ENCODE results near the gene FIGNL1. TPM values are rescaled to one million over a fixed set of nuclear protein-coding genes. Genes with fewer than 3 reads are reported as not detected.

The FIGNL1 gene
- total and polyA plus RNA-seq, 2 donors (not counting 3 experiments of a cell fraction or from before 2014, with no cell fraction given): 20.8 to 49.3 TPM

DNA sequence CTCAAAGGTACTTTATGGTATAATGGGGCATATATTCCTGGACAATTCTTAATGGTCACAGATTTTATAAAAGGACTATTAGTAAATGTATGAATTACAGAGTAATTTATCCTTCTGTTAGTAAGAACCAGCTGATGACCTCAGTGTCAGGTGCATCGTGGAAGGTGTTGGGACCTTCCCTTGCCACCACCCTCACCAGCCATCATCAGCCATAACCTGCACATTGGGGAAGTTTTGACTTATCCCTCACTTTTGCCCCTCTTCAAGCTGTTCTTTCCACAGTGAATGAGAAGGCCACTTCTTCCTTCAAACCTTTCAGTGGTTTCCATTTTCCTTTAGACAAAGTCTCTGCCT lies 52.2 kb downstream of the FIGNL1 start:
- no peaks in the 10 kb centered on the region for H3K4me1 ChIP-seq (ENCODE audit: control insufficient read depth, extremely low read depth, insufficient read depth, low read length)
- H3K4me3 ChIP-seq (replicated peaks in 1 of 3; ENCODE audit: insufficient read depth in 1 of 3, low read depth in 1 of 3, low read length in 3 of 3): no peak overlapping the region
- no peaks in the 10 kb centered on the region for H3K79me2 ChIP-seq (ENCODE audit: control insufficient read depth, insufficient read depth, low read length)
- H3K9me1 ChIP-seq (replicated peaks; ENCODE audit: control insufficient read depth, extremely low read depth, insufficient read depth, low read length): no peaks in the 10 kb centered on the region
- H3K27ac ChIP-seq (ENCODE audit: insufficient read depth, low read depth, low read length): no peak overlapping the region
- CTCF ChIA-PET: no interaction called here
- FAIRE-seq (no peak), DNase-seq (ENCODE audit: low read depth, low spot score) (no peak)
- BruUV-seq (replicated peaks): no TSS peak
- TF ChIP-seq POLR2A (IDR thresholded peaks at IDR 0.05; ENCODE audit: low read depth, low read length): no peak
- H3K4me2 ChIP-seq (ENCODE audit: insufficient read depth, low read length): no peak overlapping the region
- POLR2A ChIA-PET: no interaction called here
- H3K9me3 ChIP-seq (replicated peaks; ENCODE audit: control insufficient read depth, insufficient read depth, low read length): no peaks in the 10 kb centered on the region
- no peak overlapping the region for H2AFZ ChIP-seq (ENCODE audit: low read depth, low read length)
- dilution Hi-C loops (cut with MboI; ENCODE audit: extremely low pct_ligation_motif_present, low sequenced_read_pairs): no loop called here
- intact Hi-C loops (cut with micrococcal nuclease): no loop called here
- H4K20me1 ChIP-seq (replicated peaks; ENCODE audit: control insufficient read depth, extremely low read depth, insufficient read depth, low read length): no peaks in the 10 kb centered on the region
- H3K27me3 ChIP-seq (ENCODE audit: control insufficient read depth in 2 of 2, insufficient read depth in 2 of 2, low read length in 2 of 2): peaks cover 19 to 53% of the 10 kb centered on the region in 2 experiments
- no peak overlapping the region for H3K9ac ChIP-seq (replicated peaks; ENCODE audit: extremely low read depth, insufficient read depth, low read length)
- H3K36me3 ChIP-seq (ENCODE audit: control insufficient read depth in 2 of 2, extremely low read depth in 1 of 2, insufficient read depth in 2 of 2, low read length in 2 of 2): no peaks in the 10 kb centered on the region

GRCh38 chr7:50397320-50397970 lies 52.7 kb downstream of the FIGNL1 start:
- DNase-seq (ENCODE audit: low read depth, low spot score): no peak
- intact Hi-C loops (cut with micrococcal nuclease): no loop called here
- Histone ChIP-seq H4K20me1 (replicated peaks; ENCODE audit: control insufficient read depth, extremely low read depth, insufficient read depth, low read length) (no peaks in the 10 kb centered on the region), H3K4me1 (ENCODE audit: control insufficient read depth, extremely low read depth, insufficient read depth, low read length) (no peaks in the 10 kb centered on the region), H3K27me3 (ENCODE audit: control insufficient read depth in 2 of 2, insufficient read depth in 2 of 2, low read length in 2 of 2) (peaks cover 19 to 49% of the 10 kb centered on the region in 2 experiments), H3K9ac (replicated peaks; ENCODE audit: extremely low read depth, insufficient read depth, low read length) (no peak overlapping the region), H3K9me1 (replicated peaks; ENCODE audit: control insufficient read depth, extremely low read depth, insufficient read depth, low read length) (no peaks in the 10 kb centered on the region), H3K79me2 (ENCODE audit: control insufficient read depth, insufficient read depth, low read length) (no peaks in the 10 kb centered on the region), H3K36me3 (ENCODE audit: control insufficient read depth in 2 of 2, extremely low read depth in 1 of 2, insufficient read depth in 2 of 2, low read length in 2 of 2) (no peaks in the 10 kb centered on the region), H3K9me3 (replicated peaks; ENCODE audit: control insufficient read depth, insufficient read depth, low read length) (no peaks in the 10 kb centered on the region), H3K27ac (ENCODE audit: insufficient read depth, low read depth, low read length) (no peak overlapping the region), H3K4me3 (replicated peaks in 1 of 3; ENCODE audit: insufficient read depth in 1 of 3, low read depth in 1 of 3, low read length in 3 of 3) (no peak overlapping the region), H3K4me2 (ENCODE audit: insufficient read depth, low read length) (no peak overlapping the region), H2AFZ (ENCODE audit: low read depth, low read length) (no peak overlapping the region)
- ChIA-PET CTCF (no interaction called here), POLR2A (no interaction called here)
- FAIRE-seq: no peak
- TF ChIP-seq POLR2AphosphoS5 (IDR thresholded peaks at IDR 0.05; ENCODE audit: insufficient read depth, low read depth, low read length): no peak
- TF ChIP-seq GATA2 (IDR thresholded peaks at IDR 0.05; ENCODE audit: insufficient read depth, insufficient read length, low read depth, low read length): no peak
- TF ChIP-seq FOS (IDR thresholded peaks at IDR 0.05; ENCODE audit: borderline replicate concordance, insufficient read depth, low read length): no peak
- TF ChIP-seq, protein P1, sequence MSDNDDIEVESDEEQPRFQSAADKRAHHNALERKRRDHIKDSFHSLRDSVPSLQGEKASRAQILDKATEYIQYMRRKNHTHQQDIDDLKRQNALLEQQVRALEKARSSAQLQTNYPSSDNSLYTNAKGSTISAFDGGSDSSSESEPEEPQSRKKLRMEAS (IDR thresholded peaks at IDR 0.05; ENCODE audit: insufficient read depth, insufficient read length): no peak
- TF ChIP-seq POLR2A (IDR thresholded peaks at IDR 0.05; ENCODE audit: low read depth, low read length): no peak
- TF ChIP-seq JUN (IDR thresholded peaks at IDR 0.05; ENCODE audit: borderline replicate concordance, insufficient read depth, insufficient read length, low read depth): no peak
- no peak for TF ChIP-seq EZH2 (IDR thresholded peaks at IDR 0.05; ENCODE audit: borderline replicate concordance, low read depth, low read length, severe bottlenecking)
- no TSS peak for BruUV-seq (replicated peaks)
- dilution Hi-C loops (cut with MboI; ENCODE audit: extremely low pct_ligation_motif_present, low sequenced_read_pairs): no loop called here

Measured in endothelial cell of umbilical vein (primary cell).